Measurements from ENCODE around the gene MUC2.

Gene MUC2

GRCh38 chr11:1074244-1075221 lies at the start of gene MUC2:
MUC2 (plus strand) TSS chr11:1074874.
- peak; percentile 14 for DNase-seq

GRCh38 chr11:1025410-1026162 lies 49.1 kb upstream of the MUC2 start:
- DNase-seq, result no peak

DNA sequence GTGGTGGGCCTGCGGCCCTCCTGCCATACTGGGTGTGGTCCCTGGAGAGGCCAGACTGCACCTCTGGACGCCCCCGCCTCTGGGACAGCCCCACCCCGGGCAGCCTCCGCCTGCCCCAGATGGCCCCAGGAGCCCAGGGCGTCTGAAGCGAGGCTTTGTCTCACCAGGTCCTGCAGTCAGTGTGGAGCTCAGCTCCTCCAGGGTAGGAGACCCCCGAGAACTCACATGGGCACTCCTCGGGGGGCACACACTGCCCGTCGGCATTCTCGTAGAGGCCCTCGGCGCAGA lies 48.6 kb upstream of the MUC2 start:
- DNase-seq, result no peak

GRCh38 chr11:1026641-1027482 lies 47.8 kb upstream of the MUC2 start:
- no peak for DNase-seq

GRCh38 chr11:1027483-1028290 lies 47.0 kb upstream of the MUC2 start:
- DNase-seq, result no peak

DNA sequence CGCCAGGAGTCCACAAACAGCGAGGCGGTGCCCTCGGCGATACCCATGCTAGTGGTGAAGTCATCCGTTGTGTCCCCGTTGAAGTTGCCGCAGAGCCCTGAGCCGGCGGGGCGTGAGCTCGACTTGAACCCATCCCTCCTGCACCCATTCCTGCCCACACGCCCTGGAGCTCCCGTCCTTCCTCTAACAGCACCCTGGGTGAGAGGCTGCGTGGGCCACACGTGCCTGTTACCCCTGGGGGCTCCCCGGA lies 46.5 kb upstream of the MUC2 start:
- no peak for DNase-seq

GRCh38 chr11:1028616-1029015 lies 46.1 kb upstream of the MUC2 start:
- no peak for DNase-seq

- no peak for DNase-seq
Observed at GRCh38 chr11:1029051-1029450, 45.6 kb upstream of the MUC2 start.

DNA sequence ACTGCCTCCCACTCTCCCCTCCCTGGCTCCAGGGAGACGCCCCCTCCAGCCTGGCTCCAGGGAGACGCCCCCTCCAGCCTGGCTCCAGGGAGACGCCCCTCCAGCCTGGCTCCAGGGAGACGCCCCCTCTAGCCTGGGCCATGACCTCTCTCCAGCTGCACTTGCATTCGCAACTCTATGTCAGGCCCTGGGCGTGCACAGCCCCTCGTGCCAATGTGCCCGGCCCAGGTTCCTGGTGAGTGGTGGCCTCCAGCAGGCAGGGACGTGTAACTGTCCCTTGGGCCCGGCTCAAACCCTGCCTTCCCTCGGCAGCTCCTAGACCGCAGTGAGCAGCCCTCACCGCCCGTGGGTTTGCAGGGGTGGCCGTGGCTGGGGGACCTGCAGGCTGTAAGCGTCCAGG lies 45.0 kb upstream of the MUC2 start:
- DNase-seq, result no peak

- DNase-seq, result no peak
Observed at GRCh38 chr11:1030086-1030485, 44.6 kb upstream of the MUC2 start.

- no peak for DNase-seq
Observed at GRCh38 chr11:1030556-1030955, 44.1 kb upstream of the MUC2 start.

- DNase-seq, result no peak
Observed at GRCh38 chr11:1031121-1031899, 43.4 kb upstream of the MUC2 start.

- DNase-seq, result no peak
Observed at GRCh38 chr11:1032310-1032891, 42.3 kb upstream of the MUC2 start.

DNA sequence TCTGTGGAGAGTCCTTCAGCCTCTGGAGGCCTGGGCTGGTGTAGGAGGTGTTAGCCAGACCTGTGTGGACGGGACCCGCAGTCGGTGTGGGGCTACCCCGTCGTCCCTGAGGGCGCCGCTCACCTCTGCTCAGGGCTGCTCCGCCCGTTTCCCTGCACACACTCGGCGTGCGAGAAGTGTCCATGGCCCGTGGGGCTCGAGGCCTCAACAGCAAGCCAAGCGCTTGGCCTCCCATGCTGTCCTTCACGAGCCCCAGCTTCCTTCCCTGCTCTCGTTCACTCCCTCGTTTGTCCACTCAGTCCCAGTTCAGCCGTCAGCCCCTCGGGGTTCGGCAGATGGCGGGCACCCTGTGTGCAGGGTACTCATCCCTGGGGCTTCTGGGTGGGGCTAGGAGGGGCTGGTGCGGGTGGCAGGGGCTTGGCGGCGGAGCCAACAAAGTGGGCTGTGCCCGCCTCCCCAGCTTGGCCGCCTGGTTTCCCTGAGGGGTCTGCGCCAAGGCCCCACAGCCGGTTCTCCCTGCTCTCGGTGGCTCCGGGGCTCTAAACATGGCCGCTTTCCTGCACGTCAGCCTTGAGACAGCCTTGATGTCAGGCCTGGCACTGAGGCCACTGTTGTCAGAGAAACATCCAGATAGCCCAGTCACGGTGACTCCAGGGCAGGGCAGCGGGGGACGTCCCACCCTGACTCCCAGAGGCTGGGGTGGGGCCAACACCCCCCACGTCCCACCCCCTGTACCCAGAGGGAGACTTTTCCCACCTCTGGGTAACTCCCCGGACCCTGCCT lies 41.5 kb upstream of the MUC2 start:
- no peak for DNase-seq

DNA sequence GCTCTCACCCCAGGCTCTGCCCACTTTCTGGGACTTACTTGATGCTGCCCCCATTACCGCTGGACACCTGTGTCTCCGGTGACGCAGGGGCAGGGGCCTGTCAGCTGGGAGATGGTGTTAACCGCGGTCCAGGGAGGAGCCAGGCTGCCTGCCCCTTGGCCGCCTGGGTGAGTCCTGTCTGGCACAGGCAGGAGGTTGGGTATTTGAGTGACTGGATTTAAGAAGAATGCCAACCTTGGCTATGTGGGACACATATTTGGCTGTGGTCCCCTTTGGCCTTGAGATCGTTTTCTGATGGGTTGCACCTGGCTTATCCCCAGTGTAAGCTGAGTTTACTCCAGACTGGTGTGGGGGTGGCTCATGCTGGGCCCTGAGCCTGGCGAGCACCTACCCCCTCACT lies 40.7 kb upstream of the MUC2 start:
- DNase-seq, result no peak

DNA sequence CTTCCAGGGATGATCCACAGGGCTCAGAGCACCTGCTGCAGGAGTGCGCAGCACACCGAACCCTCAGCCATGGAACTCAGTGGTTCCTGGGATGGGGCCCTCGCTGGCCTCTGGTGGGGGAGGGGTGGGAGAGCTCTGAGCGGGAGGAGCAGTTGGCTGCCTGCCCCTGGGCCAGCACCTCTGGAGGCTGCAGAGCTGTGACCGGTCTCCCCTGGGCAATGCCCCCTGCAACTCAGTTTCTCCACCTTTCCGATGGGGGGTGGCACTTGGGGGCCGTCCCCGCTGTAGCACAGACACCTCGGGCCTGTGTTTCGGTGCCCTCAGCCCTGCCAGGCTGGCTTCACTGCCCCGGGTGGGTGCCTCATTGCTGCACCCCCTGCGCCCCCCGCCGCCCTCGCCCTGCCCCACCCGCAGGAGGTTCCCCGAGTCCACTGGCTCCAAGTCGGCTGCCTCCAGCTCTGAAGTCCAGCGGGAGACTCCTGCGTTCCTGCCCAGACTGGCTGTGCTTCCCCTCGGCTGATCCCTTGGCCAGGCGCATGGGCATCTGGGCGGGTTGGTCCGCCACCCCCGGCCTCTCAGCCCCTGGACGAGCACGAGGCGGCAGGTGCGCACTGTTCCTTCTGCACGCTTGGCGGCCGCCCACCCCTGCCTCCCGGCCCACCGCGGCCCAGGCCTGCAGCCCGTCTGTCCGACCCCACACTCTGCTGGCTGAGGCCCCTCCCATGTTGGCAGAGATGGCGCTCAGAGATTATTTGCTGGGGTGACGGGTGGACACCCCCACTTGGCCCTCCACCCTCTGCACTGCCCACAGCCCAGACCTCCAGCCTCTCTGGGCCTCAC lies 40.0 kb upstream of the MUC2 start:
- no peak for DNase-seq

DNA sequence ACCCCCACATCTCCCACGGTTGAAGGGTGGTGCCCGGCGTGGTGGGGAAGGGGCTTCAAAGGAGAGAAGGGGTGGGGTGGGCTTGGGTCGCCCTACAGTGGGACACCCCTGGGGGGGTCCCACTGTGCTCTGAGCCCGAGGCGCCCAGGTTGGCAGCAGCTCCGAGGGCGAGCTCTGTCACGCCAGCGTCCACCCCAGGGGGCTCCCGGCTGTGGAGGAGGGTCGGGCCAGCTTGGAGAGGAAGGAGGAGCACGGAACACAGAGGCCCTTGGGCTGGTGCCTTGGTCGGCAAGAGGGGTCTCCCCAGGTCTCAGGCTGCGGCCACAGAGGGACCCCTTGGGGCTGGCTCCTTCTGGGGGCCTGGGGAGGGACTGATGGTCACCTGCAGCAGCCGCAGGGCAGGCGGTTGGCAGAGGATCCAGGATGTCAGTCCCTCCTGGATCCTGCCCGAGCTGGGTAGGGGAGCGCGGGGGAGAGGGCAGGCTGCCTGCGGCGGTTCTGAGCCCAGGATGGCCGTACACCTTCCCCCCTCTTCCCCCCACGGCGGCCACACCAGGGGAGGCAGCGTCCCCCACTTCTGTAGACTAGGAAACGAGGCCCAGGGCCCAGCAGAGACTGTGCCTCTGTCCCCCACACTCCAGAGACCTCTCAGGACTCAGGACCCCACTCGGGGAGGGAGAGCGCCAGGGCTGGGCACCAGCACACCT lies 38.9 kb upstream of the MUC2 start:
- DNase-seq, result no peak

GRCh38 chr11:1036303-1036923 lies 38.3 kb upstream of the MUC2 start, which contains the start of gene MUC6:
MUC6 (minus strand) TSS chr11:1036718; CDS start chr11:1036655, 63 bp downstream.
- no peak for DNase-seq

Measured in femur (tissue), 1 donor.